Stimulated activated CD4-positive, alpha-beta T cell treated with anti-CD3 and anti-CD28 coated beads, Interleukin-15, amount 100 ng/mL, for 24 hours (primary cell): ENCODE results near the gene CLEC17A.

ENCODE experiments used
- DNase-seq: peaks from one replicate; pipeline ENCODE4 v3.0.0-alpha.2; 2020

Gene CLEC17A

DNA sequence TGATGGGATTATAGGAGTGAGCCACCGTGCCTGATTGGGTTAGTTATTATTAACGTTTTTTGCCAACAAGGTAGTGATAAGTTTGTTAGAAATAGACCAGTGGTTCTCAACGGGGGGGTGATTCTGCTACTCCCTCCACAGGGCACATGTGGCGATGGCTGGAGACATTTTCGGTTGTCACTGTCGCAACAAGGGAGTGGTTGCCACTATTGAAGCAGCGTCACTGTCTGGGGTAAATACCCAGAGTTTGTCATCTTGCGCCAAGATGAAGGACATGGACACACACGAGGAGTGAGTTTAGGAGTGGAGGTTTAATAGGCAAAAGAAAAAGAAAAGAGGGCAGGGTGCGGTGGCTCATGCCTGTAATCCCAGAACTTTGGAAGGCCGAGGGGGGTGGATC, 72.8 kb downstream of the CLEC17A start:
- no peak for DNase-seq

- no peak for DNase-seq
Observed at GRCh38 chr19:14659874-14660489, 77.1 kb downstream of the CLEC17A start.

DNA sequence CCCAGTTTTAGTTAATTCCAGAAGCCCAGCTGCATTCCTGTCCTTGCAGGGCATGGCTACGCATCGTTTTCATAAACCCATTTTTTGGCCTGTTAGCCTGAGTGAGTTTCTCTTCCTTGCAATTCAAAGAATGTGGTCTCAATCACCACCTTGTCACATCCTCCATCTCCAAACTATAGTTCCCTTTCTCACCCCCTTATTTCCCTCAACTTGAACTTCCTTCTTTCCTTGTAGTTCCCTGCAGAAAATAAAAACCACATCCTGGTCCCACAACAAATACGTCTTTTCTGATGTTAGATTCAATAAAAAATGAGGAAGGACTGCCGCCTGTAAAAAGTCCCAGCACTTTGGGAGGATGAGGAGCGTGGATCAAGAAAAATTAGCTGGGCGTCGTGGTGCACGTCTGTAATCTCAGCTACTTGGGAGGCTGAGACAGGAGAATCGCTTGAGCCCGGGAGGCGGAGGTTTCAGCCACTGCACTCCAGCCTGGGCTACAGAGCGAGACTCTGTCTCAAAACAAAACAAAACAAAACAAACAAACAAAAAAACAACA, 78.6 kb downstream of the CLEC17A start:
- no peak for DNase-seq
